H1 (cell line): ENCODE measurements around the gene NEURL2. TPM values are rescaled to one million over a fixed set of nuclear protein-coding genes. Genes with fewer than 3 reads are reported as not detected.

Source experiments
- CTCF ChIA-PET: fragments of 300-600 bp; sonication (Branson Sonifier 250); formaldehyde crosslinking; loops from one replicate; lab custom pipeline; 2021; ENCODE audit not compliant: partially characterized antibody; lab: Charles Lee
- POLR2A ChIA-PET: fragments of 300-600 bp; sonication (Branson Sonifier 250); formaldehyde crosslinking; loops from one replicate; lab custom pipeline; 2021; ENCODE audit warnings: inconsistent platforms; ENCODE audit not compliant: partially characterized antibody; lab: Charles Lee
- DNase-seq, 2 experiments: peaks; one replicate each; pipeline versions ENCODE4 v3.0.0 to v3.0.0-alpha.2; 2010 to 2022; ENCODE audit warnings: low spot score in 2 of 2, low read depth in 1 of 2, mixed read lengths in 1 of 2
- FAIRE-seq: peaks from 2 replicates; lab custom pipeline; 2011; peaks lifted over from hg19 to GRCh38; lab: Jason Lieb, UNC
- H2AFZ ChIP-seq: 2 replicates; pipeline ENCODE4 v1.8.1; 2012; ENCODE audit warnings: low read length, inconsistent platforms
- H2AK5ac ChIP-seq: 2 replicates; pipeline ENCODE4 v1.6.1; 2013; ENCODE audit warnings: low read depth, low read length
- H2BK120ac ChIP-seq: replicated peaks from 2 replicates; pipeline ENCODE3; 2013; ENCODE audit warnings: low read depth, low read length, inconsistent platforms
- H2BK12ac ChIP-seq: 2 replicates; pipeline ENCODE4 v1.6.1; 2013; ENCODE audit warnings: low read depth, low read length
- H2BK15ac ChIP-seq: 2 replicates; pipeline ENCODE4 v1.6.1; 2013; ENCODE audit warnings: low read length
- H2BK20ac ChIP-seq: 2 replicates; pipeline ENCODE4 v1.6.1; 2013; ENCODE audit warnings: low read length
- H2BK5ac ChIP-seq: 2 replicates; pipeline ENCODE4 v1.6.1; 2013; ENCODE audit warnings: low read depth, low read length
- H3K14ac ChIP-seq: 2 replicates; pipeline ENCODE4 v1.6.1; 2013; ENCODE audit warnings: inconsistent platforms; ENCODE audit not compliant: insufficient read length
- H3K18ac ChIP-seq: 2 replicates; pipeline ENCODE4 v1.6.1; 2013; ENCODE audit warnings: low read length; ENCODE audit errors: extremely low read depth
- H3K23ac ChIP-seq: 2 replicates; pipeline ENCODE4 v1.6.1; 2013; ENCODE audit warnings: inconsistent platforms; ENCODE audit not compliant: insufficient read length
- H3K23me2 ChIP-seq: 2 replicates; pipeline ENCODE4 v1.6.1; 2013; ENCODE audit warnings: low read depth, low read length
- H3K27ac ChIP-seq: 2 replicates; pipeline ENCODE4 v1.6.1; 2011; ENCODE audit warnings: low read depth, low read length, inconsistent platforms
- H3K27me3 ChIP-seq, 4 experiments: replicated peaks in 1 of 4; 1 replicate in 1 of 4; 2 replicates in 3 of 4; pipeline versions ENCODE4 v1.6.1 to v1.8.1; 2011 to 2013; ENCODE audit warnings: low read length in 3 of 4, mild to moderate bottlenecking in 3 of 4, inconsistent platforms in 2 of 4, mixed read lengths in 2 of 4, moderate library complexity in 1 of 4; ENCODE audit not compliant: control insufficient read depth in 3 of 4, insufficient read depth in 3 of 4; ENCODE audit errors: extremely low read depth in 1 of 4
- H3K36me3 ChIP-seq, 4 experiments: 2 replicates each; pipeline versions ENCODE4 v1.6.1 to v1.8.1; 2011 to 2013; ENCODE audit warnings: mild to moderate bottlenecking in 4 of 4, low read length in 3 of 4, moderate library complexity in 2 of 4, control low read depth in 1 of 4, inconsistent platforms in 1 of 4; ENCODE audit not compliant: insufficient read depth in 4 of 4, control insufficient read depth in 2 of 4
- H3K4ac ChIP-seq: replicated peaks from 2 replicates; pipeline ENCODE3; 2013; ENCODE audit warnings: low read length, low read depth, mixed read lengths, inconsistent platforms; ENCODE audit not compliant: insufficient read length
- H3K4me1 ChIP-seq, 4 experiments: replicated peaks in 1 of 4; 1 replicate in 1 of 4; 2 replicates in 3 of 4; pipeline versions ENCODE4 v1.6.1 to v1.8.1; 2011 to 2013; ENCODE audit warnings: low read length in 3 of 4, inconsistent platforms in 2 of 4, mixed read lengths in 1 of 4; ENCODE audit not compliant: insufficient read depth in 4 of 4, control insufficient read depth in 3 of 4
- H3K4me2 ChIP-seq, 2 experiments: 2 replicates each; pipeline versions ENCODE4 v1.6.1 to v1.8.1; 2011 to 2013; ENCODE audit warnings: low read depth in 2 of 2, low read length in 2 of 2, control low read depth in 1 of 2, inconsistent platforms in 1 of 2, mild to moderate bottlenecking in 1 of 2; ENCODE audit not compliant: insufficient read depth in 1 of 2
- H3K4me3 ChIP-seq, 4 experiments: fragments of 200-600, 300-600 bp in 1 of 4; sonication (generic), shearing (Covaris generic), sonication (Bioruptor Twin) in 1 of 4; 2 replicates each; pipeline versions ENCODE4 v1.5.1 to v1.8.1; 2011 to 2016; ENCODE audit warnings: low read length in 4 of 4, low read depth in 3 of 4, control low read depth in 2 of 4, inconsistent platforms in 2 of 4, mild to moderate bottlenecking in 2 of 4, mixed read lengths in 1 of 4, moderate library complexity in 1 of 4; ENCODE audit not compliant: insufficient read depth in 2 of 4; ENCODE audit errors: extremely low read depth in 1 of 4
- H3K56ac ChIP-seq: replicated peaks from 2 replicates; pipeline ENCODE3; 2013; ENCODE audit warnings: low read depth, mild to moderate bottlenecking, mixed read lengths, low read length, inconsistent platforms; ENCODE audit not compliant: insufficient read length
- H3K79me1 ChIP-seq: 2 replicates; pipeline ENCODE4 v1.6.1; 2013; ENCODE audit warnings: low read depth, low read length, control low read depth
- H3K79me2 ChIP-seq, 2 experiments: 2 replicates each; pipeline versions ENCODE4 v1.6.1 to v1.8.1; 2012 to 2013; ENCODE audit warnings: low read length in 2 of 2, mild to moderate bottlenecking in 2 of 2, inconsistent platforms in 1 of 2; ENCODE audit not compliant: insufficient read depth in 2 of 2, control insufficient read depth in 1 of 2
- H3K9ac ChIP-seq, 4 experiments: replicated peaks in 1 of 4; 1 replicate in 1 of 4; 2 replicates in 3 of 4; pipeline versions ENCODE4 v1.6.1 to v1.8.1; 2011 to 2013; ENCODE audit warnings: low read depth in 3 of 4, low read length in 3 of 4, control low read depth in 2 of 4, mild to moderate bottlenecking in 2 of 4, moderate library complexity in 2 of 4, inconsistent platforms in 1 of 4; ENCODE audit errors: extremely low read depth in 1 of 4
- H3K9me3 ChIP-seq, 2 experiments: 2 replicates each; pipeline versions ENCODE4 v1.6.1 to v1.8.1; 2012 to 2013; ENCODE audit warnings: mild to moderate bottlenecking in 2 of 2, moderate library complexity in 2 of 2, control low read depth in 1 of 2, inconsistent platforms in 1 of 2, low read depth in 1 of 2, low read length in 1 of 2, mixed read lengths in 1 of 2; ENCODE audit not compliant: insufficient read depth in 2 of 2
- H4K20me1 ChIP-seq, 2 experiments: replicated peaks in 1 of 2; 2 replicates each; pipeline versions ENCODE3 to v1.8.1; 2011 to 2013; ENCODE audit warnings: inconsistent platforms in 2 of 2, low read length in 2 of 2, mild to moderate bottlenecking in 1 of 2; ENCODE audit not compliant: insufficient read depth in 2 of 2, control insufficient read depth in 1 of 2
- H4K5ac ChIP-seq: 2 replicates; pipeline ENCODE4 v1.6.1; 2013; ENCODE audit warnings: low read length, low read depth, mixed read lengths, inconsistent platforms; ENCODE audit not compliant: insufficient read length
- H4K8ac ChIP-seq: 2 replicates; pipeline ENCODE4 v1.8.0; 2013; ENCODE audit warnings: mild to moderate bottlenecking, moderate library complexity, low read length, inconsistent platforms; ENCODE audit not compliant: insufficient read depth; ENCODE audit errors: extremely low read depth
- H4K91ac ChIP-seq: replicated peaks from 2 replicates; pipeline ENCODE3; 2013; ENCODE audit warnings: low read length, mixed read lengths, inconsistent platforms; ENCODE audit not compliant: insufficient read length
- ATF3 ChIP-seq: IDR thresholded peaks from 2 replicates; pipeline ENCODE4 v1.6.1; 2011; ENCODE audit warnings: low read depth, mild to moderate bottlenecking, low read length; ENCODE audit not compliant: insufficient read depth
- BRCA1 ChIP-seq: IDR thresholded peaks from 2 replicates; pipeline ENCODE4 v1.6.1; 2012; ENCODE audit warnings: low read depth, low read length, improper control_type of control experiment
- CEBPB ChIP-seq: IDR thresholded peaks from 2 replicates; pipeline ENCODE4 v1.6.1; 2012; ENCODE audit warnings: low read depth, low read length
- EGR1 ChIP-seq: IDR thresholded peaks from 2 replicates; pipeline ENCODE4 v1.6.1; 2011; ENCODE audit warnings: low read depth, low read length, borderline replicate concordance
- GTF2F1 ChIP-seq: IDR thresholded peaks from 2 replicates; pipeline ENCODE4 v1.6.1; 2012; ENCODE audit warnings: low read depth, low read length, improper control_type of control experiment, borderline replicate concordance
- RAD21 ChIP-seq, 2 experiments: IDR thresholded peaks in 1 of 2; conservative IDR thresholded peaks in 1 of 2; 2 replicates each; pipeline ENCODE4 v1.6.1; 2011; ENCODE audit warnings: low read depth in 2 of 2, low read length in 2 of 2, improper control_type of control experiment in 1 of 2, inconsistent platforms in 1 of 2, mild to moderate bottlenecking in 1 of 2, moderate library complexity in 1 of 2
- ZNF274 ChIP-seq: IDR thresholded peaks from 2 replicates; pipeline ENCODE4 v1.7.0; 2012; ENCODE audit warnings: low read length, borderline replicate concordance; ENCODE audit errors: extremely low read depth
- WGBS, 2 experiments: shearing (Covaris generic) in 1 of 2; methylation state at CpG; one replicate each; pipeline versions ENCODE4 v1.1.6 to v1.1.7; 2013 to 2015; ENCODE audit warnings: low lambda C conversion rate in 2 of 2, mixed read lengths in 2 of 2, inconsistent platforms in 1 of 2, low coverage in 1 of 2, missing lambda C conversion rate in 1 of 2; ENCODE audit not compliant: insufficient replicate concordance in 2 of 2, insufficient coverage in 1 of 2, insufficient read length in 1 of 2; ENCODE audit errors: extremely low coverage in 1 of 2, missing lambda C conversion rate in 1 of 2; 5-methylcytosine and 5-hydroxymethylcytosine counted together
- polyA plus RNA-seq, 7 experiments: library from polyadenylated mRNA; depleted of rRNA in 3 of 7; stranded (reverse) in 5 of 7; unstranded in 2 of 7; fragments of >200 nt in 5 of 7; fragments of 200-250 nt in 2 of 7; gene quantifications; 1 replicate in 5 of 7; 2 replicates in 1 of 7; 4 replicates in 1 of 7; pipeline versions ENCODE4 v1.2.1 to v1.2.3, GENCODE V29; 2011 to 2013; ENCODE audit warnings: missing spikeins in 2 of 7, mixed read lengths in 2 of 7
- total RNA-seq: library from RNA; stranded (reverse); fragmentation: NEBNext Ultra II Directional; extraction: Animal tissue kit (Norgen Biotek cat#: 25700); gene quantifications from 2 replicates; pipeline ENCODE4 v1.2.1, GENCODE V29; 2021

Gene NEURL2
- total and polyA plus RNA-seq, 2 of the 8 experiments (the other 6 are each of a cell fraction or from before 2014, with no cell fraction given), result 6.9 TPM

GRCh38 chr20:45898285-45898684 is 7.3 kb upstream of the NEURL2 start:
- Histone ChIP-seq H3K4me2 (no peak overlapping the region), H2BK12ac (no peak overlapping the region), H4K5ac (no peak overlapping the region), H3K56ac (no peak overlapping the region), H3K36me3 (peaks cover 15 to 51% (median 46%) of the 10 kb centered on the region in 4 experiments), H3K23ac (no peak overlapping the region), H2BK15ac (no peak overlapping the region), H2BK5ac (no peak overlapping the region), H3K27ac (no peak overlapping the region), H3K23me2 (no peaks in the 10 kb centered on the region), H3K9me3 (no peaks in the 10 kb centered on the region), H3K79me2 (no peaks in the 10 kb centered on the region), H3K18ac (no peak overlapping the region), H4K91ac (no peak overlapping the region), H3K4me3 (no peak overlapping the region), H2AK5ac (no peak overlapping the region), H2BK120ac (no peak overlapping the region), H3K14ac (no peak overlapping the region), H4K20me1 (peaks cover 0 to 12% of the 10 kb centered on the region in 2 experiments), H3K79me1 (no peaks in the 10 kb centered on the region), H2AFZ (no peak overlapping the region), H4K8ac (no peak overlapping the region), H3K4me1 (no peaks in the 10 kb centered on the region), H2BK20ac (no peak overlapping the region), H3K27me3 (no peaks in the 10 kb centered on the region), H3K9ac (no peak overlapping the region), H3K4ac (no peak overlapping the region)
- ChIA-PET CTCF (interaction anchor here (1.1 to 1.8 kb wide), 3 partner anchors 8 to 74 kb away, joined by 3 read pairs; partner anchors contain the start of gene ZSWIM1), POLR2A (interaction anchor here (0.8 to 11.2 kb wide), 10 partner anchors 7 to 74 kb away, joined by 3 to 172 read pairs (median 8); partner anchors contain the start of genes CTSA, NEURL2, PCIF1 and PLTP)
- 93% methylated on average over 12 of the region's 12 CpGs; no CpG with 5 or more reads in 1 of the 2 experiments for WGBS, 2 experiments
- TF ChIP-seq EGR1 (no peak), BRCA1 (no peak), ATF3 (no peak), GTF2F1 (no peak), CEBPB (no peak), RAD21 (IDR thresholded peaks at IDR 0.05 in 1 of 2, conservative IDR thresholded peaks at IDR 0.05 in 1 of 2; ENCODE audit: low read depth in 2 of 2, low read length in 2 of 2) (no peak), ZNF274 (no peak)
- DNase-seq, result no peak
- FAIRE-seq, result no peak
